Gastroesophageal sphincter (tissue), 3 donors: ENCODE results near the gene INTS15.

Source experiments
- CTCF ChIP-seq, 4 experiments: fragments of 200-600 bp in 2 of 4; fragments of 450-650 bp in 2 of 4; sonication (generic) in 1 of 4; IDR thresholded peaks; one replicate each; pipeline ENCODE4 v1.5.1; 2017 to 2019; ENCODE audit warnings: antibody characterized with exemption in 4 of 4, mild to moderate bottlenecking in 2 of 4, moderate library complexity in 2 of 4
- POLR2AphosphoS5 ChIP-seq: sonication (generic); formaldehyde crosslinking; IDR thresholded peaks from one replicate; pipeline ENCODE4 v1.6.1; 2017; ENCODE audit warnings: antibody characterized with exemption

- TF ChIP-seq CTCF (IDR thresholded peaks at IDR 0.05), result no peak
- TF ChIP-seq POLR2AphosphoS5, result no peak
These were observed 17.8 kb downstream of the INTS15 start for GRCh38 chr7:6607651-6608051.
